ENCODE data around the gene KCNJ3.

Gene KCNJ3

GRCh38 chr2:154698296-154698720 is at the start of gene KCNJ3:
KCNJ3 (plus strand) TSS chr2:154698695; CDS start chr2:154698776, 81 bp downstream.
- peak in 1 of 14 donors; percentile 73 for DNase-seq

- DNase-seq: no peak
Observed at GRCh38 chr2:154655499-154655898, 43.0 kb upstream of the KCNJ3 start.

GRCh38 chr2:154658854-154659253 is 39.6 kb upstream of the KCNJ3 start:
- no peak for DNase-seq

GRCh38 chr2:154664248-154664647 is 34.2 kb upstream of the KCNJ3 start:
- no peak for DNase-seq

- no peak for DNase-seq
Observed at GRCh38 chr2:154670083-154670482, 28.4 kb upstream of the KCNJ3 start.

- no peak for DNase-seq
Observed at GRCh38 chr2:154673694-154674093, 24.8 kb upstream of the KCNJ3 start.

- DNase-seq: no peak
Observed at GRCh38 chr2:154677401-154677800, 21.1 kb upstream of the KCNJ3 start.

- DNase-seq: no peak
Observed at GRCh38 chr2:154681741-154682140, 16.8 kb upstream of the KCNJ3 start.

GRCh38 chr2:154686162-154686561 is 12.3 kb upstream of the KCNJ3 start:
- DNase-seq: no peak

- no peak for DNase-seq
Observed at GRCh38 chr2:154688373-154688772, 10.1 kb upstream of the KCNJ3 start.

- no peak for DNase-seq
Observed at GRCh38 chr2:154689158-154689557, 9.3 kb upstream of the KCNJ3 start.

GRCh38 chr2:154692927-154693326 is 5.6 kb upstream of the KCNJ3 start:
- DNase-seq: peak in 1 of 14 donors; percentile 44

GRCh38 chr2:154693741-154694340 is 4.7 kb upstream of the KCNJ3 start:
- DNase-seq: peak in 1 of 14 donors; percentile 48

GRCh38 chr2:154694881-154695280 is 3.6 kb upstream of the KCNJ3 start:
- DNase-seq: peak in 1 of 14 donors; percentile 25

GRCh38 chr2:154696369-154696768 is 2.1 kb upstream of the KCNJ3 start:
- DNase-seq: peak in 1 of 14 donors; percentile 57

GRCh38 chr2:154696810-154697417 is 1.6 kb upstream of the KCNJ3 start:
- no peak for DNase-seq

- peak in 9 of 14 donors; percentile 14 to 86 (median 42) for DNase-seq
Observed at GRCh38 chr2:154697418-154698252, 860 bp upstream of the KCNJ3 start.

GRCh38 chr2:154698721-154699574 is 453 bp downstream of the KCNJ3 start:
- DNase-seq: peak in 3 of 14 donors; percentile 5 to 81 (median 16)

- peak in 1 of 14 donors; percentile 53 for DNase-seq
Observed at GRCh38 chr2:154699575-154699930, 1.1 kb downstream of the KCNJ3 start.

- peak in 1 of 14 donors; percentile 62 for DNase-seq
Observed at GRCh38 chr2:154700136-154700535, 1.6 kb downstream of the KCNJ3 start.

GRCh38 chr2:154704991-154705390 is 6.5 kb downstream of the KCNJ3 start:
- peak in 1 of 14 donors; percentile 65 for DNase-seq

GRCh38 chr2:154706660-154707059 is 8.2 kb downstream of the KCNJ3 start:
- peak in 1 of 14 donors; percentile 40 for DNase-seq

All from C1 segment of cervical spinal cord (tissue), 14 donors.